ENCODE data around the gene MTCL1. TPM values are rescaled to one million over a fixed set of nuclear protein-coding genes. Genes with fewer than 3 reads are reported as not detected.

Gene MTCL1
- total and polyA plus RNA-seq, 2 of the 8 experiments (the other 6 are each of a cell fraction or from before 2014, with no cell fraction given): 16.6 to 60.8 TPM

- no peak for TF ChIP-seq CHD2 (IDR thresholded peaks at IDR 0.05; ENCODE audit: low read length)
- TF ChIP-seq, protein P1, sequence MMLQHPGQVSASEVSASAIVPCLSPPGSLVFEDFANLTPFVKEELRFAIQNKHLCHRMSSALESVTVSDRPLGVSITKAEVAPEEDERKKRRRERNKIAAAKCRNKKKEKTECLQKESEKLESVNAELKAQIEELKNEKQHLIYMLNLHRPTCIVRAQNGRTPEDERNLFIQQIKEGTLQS (IDR thresholded peaks at IDR 0.05; ENCODE audit: insufficient read depth, low read depth, low read length): no peak
These were observed 46.3 kb downstream of the MTCL1 start (continued) for GRCh38 chr18:8751692-8752091.
